Naive B cell (primary cell): ENCODE results near the gene OR11H1. TPM values are rescaled to one million over a fixed set of nuclear protein-coding genes. Genes with fewer than 3 reads are reported as not detected.
"Not testable (repeated sequence)": the region's sequence is repeated elsewhere in the genome, so short reads cannot be mapped to it uniquely, and the experiment has no call there.

Experiments used
- ATAC-seq, 2 donors: fragments of 150-1000 bp; cut with Tn5 transposase; 2 replicates each; pipeline ENCODE4 v1.10.0; 2021; ENCODE audit warnings: low read depth in 2 of 2, mild to moderate bottlenecking in 2 of 2, moderate library complexity in 2 of 2
- DNase-seq: peaks from one replicate; pipeline ENCODE4 v3.0.0; 2022
- H3K27ac Mint-ChIP-seq, 6 donors: one replicate each; pipeline ENCODE4 v1.8.0; 2020 to 2022; ENCODE audit warnings: mild to moderate bottlenecking in 6 of 6, mixed read lengths in 6 of 6, moderate library complexity in 5 of 6, inconsistent platforms in 2 of 6
- H3K27me3 Mint-ChIP-seq, 3 donors: one replicate each; pipeline ENCODE4 v1.8.0; 2021 to 2022; ENCODE audit warnings: mixed read lengths in 3 of 3, mild to moderate bottlenecking in 1 of 3
- H3K36me3 Mint-ChIP-seq, 2 donors: one replicate each; pipeline ENCODE4 v1.8.0; 2020 to 2022; ENCODE audit warnings: mixed read lengths in 2 of 2, inconsistent platforms in 1 of 2, mild to moderate bottlenecking in 1 of 2
- H3K4me1 Mint-ChIP-seq, 3 donors: one replicate each; pipeline ENCODE4 v1.8.0; 2020 to 2022; ENCODE audit warnings: mixed read lengths in 3 of 3, inconsistent platforms in 1 of 3, mild to moderate bottlenecking in 1 of 3, moderate library complexity in 1 of 3
- H3K4me3 Mint-ChIP-seq, 8 donors: one replicate each; pipeline ENCODE4 v1.8.0; 2020 to 2022; ENCODE audit warnings: mild to moderate bottlenecking in 8 of 8, mixed read lengths in 8 of 8, moderate library complexity in 8 of 8, inconsistent platforms in 2 of 8
- H3K9me3 Mint-ChIP-seq, 7 donors: one replicate each; pipeline ENCODE4 v1.8.0; 2020 to 2022; ENCODE audit warnings: mixed read lengths in 7 of 7, mild to moderate bottlenecking in 5 of 7, inconsistent platforms in 2 of 7, moderate library complexity in 1 of 7
- polyA plus RNA-seq, 6 donors: library from polyadenylated mRNA; unstranded; fragments of 300-500 nt; fragmentation: Illumina TruSeq; gene quantifications; one replicate each; pipeline ENCODE4 v1.2.3, GENCODE V29; 2021; ENCODE audit warnings: low read depth in 6 of 6

Gene OR11H1, protein sequence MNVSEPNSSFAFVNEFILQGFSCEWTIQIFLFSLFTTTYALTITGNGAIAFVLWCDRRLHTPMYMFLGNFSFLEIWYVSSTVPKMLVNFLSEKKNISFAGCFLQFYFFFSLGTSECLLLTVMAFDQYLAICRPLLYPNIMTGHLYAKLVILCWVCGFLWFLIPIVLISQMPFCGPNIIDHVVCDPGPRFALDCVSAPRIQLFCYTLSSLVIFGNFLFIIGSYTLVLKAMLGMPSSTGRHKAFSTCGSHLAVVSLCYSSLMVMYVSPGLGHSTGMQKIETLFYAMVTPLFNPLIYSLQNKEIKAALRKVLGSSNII
- polyA plus RNA-seq = not detected

DNA sequence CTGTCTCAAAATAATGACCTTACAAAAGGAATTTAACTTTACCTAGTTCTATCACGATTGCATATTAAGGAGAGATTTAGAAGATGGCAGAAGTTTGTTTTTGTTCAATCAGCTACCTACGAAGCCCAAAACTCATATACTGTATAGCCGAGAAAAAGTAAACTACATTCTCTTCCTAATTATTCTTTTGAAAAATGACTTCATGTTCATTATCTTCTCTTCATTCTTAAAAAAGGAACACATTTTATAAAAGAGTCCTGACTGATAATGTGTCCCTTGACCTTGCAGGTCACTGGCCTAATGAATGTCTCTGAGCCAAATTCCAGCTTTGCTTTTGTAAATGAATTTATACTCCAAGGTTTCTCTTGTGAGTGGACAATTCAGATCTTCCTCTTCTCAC, at the start of gene OR11H1:
Gene OR11H1, plus strand, starts transcription at position 301 of the 400 bp plus-strand sequence. Its CDS starts 0 bp downstream, at position 301.
- not testable (repeated sequence) for H3K4me3 Mint-ChIP-seq, H3K36me3 Mint-ChIP-seq, H3K4me1 Mint-ChIP-seq, H3K9me3 Mint-ChIP-seq, H3K27ac Mint-ChIP-seq, H3K27me3 Mint-ChIP-seq, DNase-seq, ATAC-seq

DNA sequence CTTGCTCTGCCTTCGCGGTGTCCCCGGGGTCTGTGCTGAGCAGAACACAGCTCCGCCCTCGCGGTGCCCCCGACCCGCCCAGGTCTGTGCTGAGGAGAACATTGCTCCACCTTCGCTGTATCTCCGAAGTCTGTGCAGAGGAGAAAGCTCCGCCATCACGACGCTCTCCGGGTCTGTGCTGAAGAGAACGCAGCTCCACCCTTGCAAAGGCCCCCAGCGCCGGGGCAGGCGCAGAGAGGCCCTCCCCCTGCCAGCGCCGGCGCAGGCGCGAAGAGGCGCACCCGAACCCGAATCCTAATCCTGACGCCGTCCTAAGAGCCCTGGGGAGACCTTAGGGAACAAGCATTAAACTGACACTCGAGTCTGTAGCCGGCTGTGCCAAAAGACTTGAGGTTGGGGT, 18.0 kb upstream of the OR11H1 start:
- H3K36me3 Mint-ChIP-seq, H3K27ac Mint-ChIP-seq, H3K9me3 Mint-ChIP-seq, ATAC-seq, DNase-seq, H3K4me3 Mint-ChIP-seq, H3K27me3 Mint-ChIP-seq, H3K4me1 Mint-ChIP-seq: not testable (repeated sequence)

DNA sequence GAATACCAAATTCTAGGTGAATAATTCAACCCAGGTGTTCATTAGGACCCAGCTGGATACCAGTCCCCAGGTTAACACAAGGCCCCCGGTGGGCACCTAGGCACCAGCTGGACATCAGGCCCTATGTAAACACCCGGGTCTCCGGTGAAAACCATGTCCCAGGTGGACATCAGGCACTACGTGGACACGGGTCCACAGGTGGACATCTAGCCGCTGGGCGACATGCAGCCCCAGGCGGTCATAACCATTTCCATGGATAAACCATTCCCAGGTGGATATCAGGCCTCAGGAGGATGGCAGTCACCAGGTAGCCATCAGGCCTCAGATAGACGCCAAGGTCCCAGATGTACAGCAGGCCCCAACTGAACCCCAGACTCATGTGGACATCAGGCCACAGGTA, 12.1 kb upstream of the OR11H1 start:
- H3K4me3 Mint-ChIP-seq, H3K27ac Mint-ChIP-seq, DNase-seq, H3K4me1 Mint-ChIP-seq, H3K27me3 Mint-ChIP-seq, ATAC-seq, H3K9me3 Mint-ChIP-seq, H3K36me3 Mint-ChIP-seq: not testable (repeated sequence)

DNA sequence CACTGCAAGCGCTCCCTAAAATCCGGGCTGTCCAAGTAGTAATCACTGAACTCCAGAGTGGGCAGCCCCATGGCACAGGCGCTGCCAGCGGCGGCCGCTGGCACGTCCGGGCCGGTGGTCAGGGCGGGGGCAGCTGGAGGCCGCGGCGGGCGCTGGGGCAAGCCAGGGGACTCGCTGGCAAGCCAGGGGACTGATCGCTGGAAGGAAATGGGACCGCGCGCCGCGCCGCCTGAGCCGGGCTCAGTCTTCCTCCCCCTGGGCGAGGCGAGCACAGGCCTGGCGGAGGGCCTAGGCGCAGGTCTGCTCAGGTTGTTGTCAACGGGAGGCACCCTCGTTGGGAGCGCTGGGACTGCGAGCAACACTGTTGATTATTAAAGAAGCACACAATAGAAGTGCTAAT, 25.8 kb downstream of the OR11H1 start:
- not testable (repeated sequence) for H3K27me3 Mint-ChIP-seq

DNA sequence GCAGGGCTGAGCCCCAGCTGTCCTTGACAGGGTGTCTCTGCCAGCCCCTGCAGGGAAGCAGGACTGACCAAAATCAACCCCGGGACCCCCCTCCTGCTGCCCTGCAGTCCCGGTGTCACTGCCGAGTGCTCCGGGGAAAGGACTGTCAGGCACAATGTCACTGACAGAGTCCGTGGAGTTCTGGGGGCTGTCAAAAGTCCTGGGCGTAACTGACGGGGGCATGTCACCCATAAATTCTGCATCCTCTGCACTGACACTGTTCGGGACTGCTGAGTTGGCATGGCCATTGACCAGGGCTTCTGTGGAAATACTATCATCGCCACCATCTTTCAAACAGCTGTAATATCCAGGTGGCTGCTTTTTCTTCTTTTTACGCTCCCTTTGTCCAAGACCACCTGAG, 35.5 kb downstream of the OR11H1 start:
- not testable (repeated sequence) for H3K9me3 Mint-ChIP-seq, H3K27me3 Mint-ChIP-seq

More for the DNA sequence above, 25.8 kb downstream of the OR11H1 start:
- not testable (repeated sequence) for H3K9me3 Mint-ChIP-seq, H3K36me3 Mint-ChIP-seq, ATAC-seq, H3K27ac Mint-ChIP-seq, H3K4me1 Mint-ChIP-seq, DNase-seq, H3K4me3 Mint-ChIP-seq

DNA sequence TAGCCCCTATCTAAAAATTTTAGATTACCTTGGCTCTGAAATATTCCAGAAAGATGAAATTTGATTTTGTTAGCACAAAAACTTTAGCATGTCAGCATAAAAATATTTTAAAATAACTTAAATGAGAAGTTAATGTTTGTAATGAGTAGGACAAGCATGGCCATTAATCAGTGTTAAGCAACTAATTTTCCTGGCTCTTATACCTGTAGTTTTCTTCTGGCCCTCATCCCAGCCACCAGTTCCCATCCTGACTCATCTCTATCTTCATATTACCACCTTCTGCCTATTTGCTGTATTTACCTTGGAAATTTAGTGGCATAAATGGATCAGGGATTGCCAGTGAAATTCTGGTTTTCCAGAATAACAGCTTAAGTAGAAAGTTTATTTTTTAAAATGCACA, 37.1 kb downstream of the OR11H1 start:
- not testable (repeated sequence) for H3K27ac Mint-ChIP-seq, H3K9me3 Mint-ChIP-seq, H3K4me3 Mint-ChIP-seq, H3K4me1 Mint-ChIP-seq, H3K27me3 Mint-ChIP-seq, DNase-seq, H3K36me3 Mint-ChIP-seq, ATAC-seq

More for the DNA sequence above, 35.5 kb downstream of the OR11H1 start:
- H3K27ac Mint-ChIP-seq, ATAC-seq, H3K36me3 Mint-ChIP-seq, H3K4me3 Mint-ChIP-seq, H3K4me1 Mint-ChIP-seq, DNase-seq: not testable (repeated sequence)

Other genes with a start within 250 kb of the OR11H1 start
- under 1 TPM in 1 of 6 donors, not detected in 5; 0.21 TPM for gene POTEH, start 161.8 kb downstream of the OR11H1 start, polyA plus RNA-seq